ENCODE measurements around the gene STAM.

The STAM gene

DNA sequence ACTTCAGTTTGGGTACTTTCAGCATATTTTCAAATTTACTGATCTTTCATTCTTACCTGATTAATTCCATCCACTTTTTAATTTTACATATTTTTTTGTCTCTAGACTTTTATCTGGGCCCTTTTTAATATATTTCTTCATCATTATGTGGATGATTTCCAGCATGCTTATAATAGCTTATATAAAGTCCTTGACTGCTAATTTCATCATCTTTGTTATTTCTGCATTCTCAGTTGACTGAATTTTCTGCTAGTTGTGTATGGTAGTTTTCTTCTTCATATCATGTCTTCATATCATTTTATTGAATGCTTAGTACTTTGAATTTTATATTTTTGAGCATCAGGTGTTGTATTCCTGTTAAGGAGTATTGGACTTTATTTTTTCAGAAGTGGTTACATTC is 39.6 kb downstream of the STAM start:
- DNase-seq: no peak
- TF ChIP-seq, protein P1, sequence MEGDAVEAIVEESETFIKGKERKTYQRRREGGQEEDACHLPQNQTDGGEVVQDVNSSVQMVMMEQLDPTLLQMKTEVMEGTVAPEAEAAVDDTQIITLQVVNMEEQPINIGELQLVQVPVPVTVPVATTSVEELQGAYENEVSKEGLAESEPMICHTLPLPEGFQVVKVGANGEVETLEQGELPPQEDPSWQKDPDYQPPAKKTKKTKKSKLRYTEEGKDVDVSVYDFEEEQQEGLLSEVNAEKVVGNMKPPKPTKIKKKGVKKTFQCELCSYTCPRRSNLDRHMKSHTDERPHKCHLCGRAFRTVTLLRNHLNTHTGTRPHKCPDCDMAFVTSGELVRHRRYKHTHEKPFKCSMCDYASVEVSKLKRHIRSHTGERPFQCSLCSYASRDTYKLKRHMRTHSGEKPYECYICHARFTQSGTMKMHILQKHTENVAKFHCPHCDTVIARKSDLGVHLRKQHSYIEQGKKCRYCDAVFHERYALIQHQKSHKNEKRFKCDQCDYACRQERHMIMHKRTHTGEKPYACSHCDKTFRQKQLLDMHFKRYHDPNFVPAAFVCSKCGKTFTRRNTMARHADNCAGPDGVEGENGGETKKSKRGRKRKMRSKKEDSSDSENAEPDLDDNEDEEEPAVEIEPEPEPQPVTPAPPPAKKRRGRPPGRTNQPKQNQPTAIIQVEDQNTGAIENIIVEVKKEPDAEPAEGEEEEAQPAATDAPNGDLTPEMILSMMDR (IDR thresholded peaks at IDR 0.05): no peak
- peaks cover 57% of the 10 kb centered on the region for H3K36me3 Mint-ChIP-seq (ENCODE audit: low read depth)
- no peaks in the 10 kb centered on the region for H3K27me3 Mint-ChIP-seq (ENCODE audit: low read depth, poor library complexity)
- peaks cover 22% of the 10 kb centered on the region for H3K4me1 Mint-ChIP-seq
- H3K4me3 Mint-ChIP-seq: no peak overlapping the region
- H3K27ac Mint-ChIP-seq: peak overlapping the region; percentile 33
- H3K9me3 Mint-ChIP-seq: peaks cover 7% of the 10 kb centered on the region

DNA sequence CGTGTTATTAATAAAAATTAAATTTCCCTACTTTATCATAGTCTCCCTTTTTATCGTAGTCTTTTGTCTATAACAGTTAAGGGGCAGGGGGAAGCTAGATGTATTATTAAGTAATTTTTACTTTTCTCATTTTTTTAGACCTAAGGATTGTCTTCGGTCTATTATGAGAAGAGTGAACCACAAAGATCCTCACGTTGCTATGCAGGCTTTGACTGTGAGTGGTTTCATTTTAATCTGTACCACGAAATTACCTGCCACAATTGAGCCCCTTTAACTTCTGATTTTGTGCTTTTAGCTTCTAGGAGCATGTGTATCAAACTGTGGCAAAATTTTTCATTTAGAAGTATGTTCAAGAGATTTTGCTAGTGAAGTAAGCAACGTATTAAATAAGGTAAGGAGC is 40.6 kb downstream of the STAM start:
- H3K27me3 Mint-ChIP-seq (ENCODE audit: low read depth, poor library complexity): no peaks in the 10 kb centered on the region
- H3K9me3 Mint-ChIP-seq: no peaks in the 10 kb centered on the region
- H3K36me3 Mint-ChIP-seq (ENCODE audit: low read depth): peaks cover 48% of the 10 kb centered on the region

DNA sequence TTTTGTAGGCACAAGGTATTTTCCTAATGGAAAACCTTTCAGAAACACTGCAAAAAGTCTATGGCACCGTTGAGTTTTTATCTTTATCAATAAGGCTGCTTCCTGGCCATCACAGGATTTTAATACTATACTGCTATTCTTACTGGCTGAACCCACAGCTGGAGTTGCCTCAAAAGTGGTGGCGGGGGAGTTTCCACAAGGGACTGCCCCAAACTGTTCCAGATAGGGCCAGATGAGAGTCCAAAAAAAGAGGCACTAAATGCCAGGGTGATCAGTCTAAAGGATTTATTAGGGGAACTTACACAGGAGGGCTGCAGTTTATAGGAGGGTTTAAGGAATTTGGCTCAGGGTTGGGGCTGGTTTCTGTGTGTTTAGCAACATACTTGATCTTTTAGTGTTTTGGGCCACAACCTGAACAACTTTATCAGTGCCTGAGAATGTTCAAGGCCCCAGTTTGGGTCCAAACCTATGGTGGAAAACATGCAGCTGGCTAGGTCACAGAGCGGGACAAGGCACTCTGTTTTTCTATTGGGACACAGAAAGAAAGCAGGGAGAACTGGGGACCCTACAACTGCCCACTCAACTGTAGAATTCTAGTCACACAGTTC is 41.4 kb downstream of the STAM start:
- no peak for DNase-seq
- peak overlapping the region; percentile 39 for H3K27ac Mint-ChIP-seq
- H3K27me3 Mint-ChIP-seq (ENCODE audit: low read depth, poor library complexity): no peaks in the 10 kb centered on the region
- TF ChIP-seq, protein P1 (IDR thresholded peaks at IDR 0.05): no peak
- peaks cover 47% of the 10 kb centered on the region for H3K36me3 Mint-ChIP-seq (ENCODE audit: low read depth)
- H3K4me1 Mint-ChIP-seq: peaks cover 15% of the 10 kb centered on the region
- no peaks in the 10 kb centered on the region for H3K9me3 Mint-ChIP-seq
- no peak overlapping the region for H3K4me3 Mint-ChIP-seq

More for the DNA sequence above, 40.6 kb downstream of the STAM start:
- H3K27ac Mint-ChIP-seq: no peak overlapping the region
- H3K4me3 Mint-ChIP-seq: no peak overlapping the region
- TF ChIP-seq, protein P1 (IDR thresholded peaks at IDR 0.05): no peak
- peaks cover 22% of the 10 kb centered on the region for H3K4me1 Mint-ChIP-seq
- DNase-seq: no peak

DNA sequence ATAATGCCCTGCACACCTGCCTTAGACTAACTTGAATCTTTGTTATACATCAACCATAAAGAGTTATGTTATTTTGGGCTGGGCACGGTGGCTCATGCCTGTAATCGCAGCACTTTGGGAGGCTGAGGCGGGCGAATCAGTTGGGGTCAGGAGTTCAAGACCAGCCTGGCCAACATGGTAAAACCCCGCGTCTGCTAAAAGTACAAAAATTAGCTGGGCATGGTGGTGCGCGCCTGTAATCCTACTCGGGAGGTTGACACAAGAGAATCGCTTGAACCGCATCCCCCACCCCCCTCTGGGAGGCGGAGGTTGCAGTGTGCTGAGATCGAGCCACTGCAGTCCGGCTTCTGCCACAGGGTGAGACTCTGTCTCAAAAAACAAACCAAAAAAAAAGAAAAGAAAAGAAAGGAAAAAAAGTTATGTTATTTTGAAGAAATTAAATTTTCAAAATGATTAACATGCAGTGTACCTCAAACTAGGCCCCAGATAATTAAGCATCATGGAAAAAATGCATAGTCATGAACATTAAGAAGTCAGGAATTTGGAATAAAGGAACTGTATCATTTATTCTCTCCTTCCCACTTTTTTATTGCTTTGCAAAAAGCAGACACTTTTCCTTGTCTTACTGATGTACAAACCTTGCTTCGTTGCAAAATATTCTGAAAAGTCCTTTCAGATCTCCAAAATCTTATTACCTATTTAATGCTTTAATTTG is 43.3 kb downstream of the STAM start:
- H3K27ac Mint-ChIP-seq: no peak overlapping the region
- H3K4me3 Mint-ChIP-seq: no peak overlapping the region
- H3K27me3 Mint-ChIP-seq (ENCODE audit: low read depth, poor library complexity): no peaks in the 10 kb centered on the region
- no peak for DNase-seq
- H3K9me3 Mint-ChIP-seq: no peaks in the 10 kb centered on the region
- H3K36me3 Mint-ChIP-seq (ENCODE audit: low read depth): peaks cover 46% of the 10 kb centered on the region
- H3K4me1 Mint-ChIP-seq: peaks cover 13% of the 10 kb centered on the region
- TF ChIP-seq, protein P1 (IDR thresholded peaks at IDR 0.05): no peak

DNA sequence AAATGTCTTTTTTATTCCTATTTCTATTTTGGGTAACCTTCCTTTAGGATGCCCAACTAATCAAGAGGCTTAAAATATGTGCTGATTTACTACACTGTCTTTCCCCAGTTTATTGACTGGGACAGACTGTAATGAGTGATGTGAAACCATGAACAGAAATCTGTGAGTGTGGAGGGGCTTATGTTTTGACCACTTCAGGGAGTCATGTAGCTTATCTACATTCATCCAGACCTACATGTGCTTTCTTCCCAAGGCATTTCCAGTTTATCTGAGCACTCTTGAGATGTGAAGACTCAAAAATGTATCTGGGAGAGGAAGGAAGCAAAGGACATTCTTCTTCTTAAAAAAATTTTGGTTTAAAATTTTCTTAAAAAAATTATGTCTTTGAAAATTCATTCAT is 45.2 kb downstream of the STAM start:
- TF ChIP-seq, protein P1 (IDR thresholded peaks at IDR 0.05): no peak
- DNase-seq: no peak
- Mint-ChIP-seq H3K9me3 (no peaks in the 10 kb centered on the region), H3K4me1 (peaks cover 7% of the 10 kb centered on the region), H3K27me3 (ENCODE audit: low read depth, poor library complexity) (no peaks in the 10 kb centered on the region), H3K27ac (no peak overlapping the region), H3K4me3 (no peak overlapping the region), H3K36me3 (ENCODE audit: low read depth) (peaks cover 40% of the 10 kb centered on the region)

DNA sequence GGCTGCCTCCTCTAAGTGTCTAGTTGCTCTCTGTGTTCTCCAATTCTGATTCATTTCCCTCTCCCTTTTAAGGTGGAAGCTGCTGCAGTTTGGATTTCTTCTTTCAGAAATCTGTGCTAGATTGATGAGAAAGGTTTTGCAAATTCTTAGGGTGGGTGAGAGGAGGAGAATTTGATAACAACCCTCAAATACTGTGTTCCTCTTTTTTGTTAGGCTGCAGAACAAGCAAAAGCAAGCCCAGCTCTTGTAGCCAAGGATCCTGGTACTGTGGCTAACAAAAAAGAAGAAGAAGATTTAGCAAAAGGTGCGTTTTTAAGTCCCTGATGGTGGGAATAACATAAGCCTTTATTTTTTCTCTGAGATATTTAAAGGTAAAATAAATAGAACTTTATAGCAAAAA is 49.1 kb downstream of the STAM start:
- Mint-ChIP-seq H3K9me3 (no peaks in the 10 kb centered on the region), H3K4me1 (peaks cover 5% of the 10 kb centered on the region), H3K36me3 (ENCODE audit: low read depth) (peaks cover 24% of the 10 kb centered on the region), H3K4me3 (no peak overlapping the region), H3K27ac (peak overlapping the region; percentile 77), H3K27me3 (ENCODE audit: low read depth, poor library complexity) (no peaks in the 10 kb centered on the region)
- TF ChIP-seq, protein P1 (IDR thresholded peaks at IDR 0.05): no peak
- DNase-seq: no peak

Data from nephron progenitor cell (in vitro differentiated cells).